Measurements from ENCODE around the gene TNS2.

TNS2 gene

GRCh38 chr12:53067993-53068770, 18.3 kb downstream of the TNS2 start:
- H2BK120ac ChIP-seq (ENCODE audit: low read depth, low read length): no peak overlapping the region
- no peak overlapping the region for H2AFZ ChIP-seq (ENCODE audit: low read length)

GRCh38 chr12:53068811-53069585, 19.1 kb downstream of the TNS2 start:
- Histone ChIP-seq H2BK5ac (ENCODE audit: low read length) (no peak overlapping the region), H3K9me3 (replicated peaks in 1 of 2; ENCODE audit: control insufficient read depth in 2 of 2, insufficient read depth in 1 of 2, low read depth in 1 of 2, low read length in 2 of 2) (no peaks in the 10 kb centered on the region), H2AFZ (ENCODE audit: low read length) (no peak overlapping the region), H3K9ac (ENCODE audit: low read depth, low read length, poor library complexity) (no peak overlapping the region), H4K8ac (ENCODE audit: low read depth, low read length) (no peak overlapping the region), H3K4me2 (ENCODE audit: insufficient read depth, low read length, poor library complexity, severe bottlenecking) (no peak overlapping the region), H2BK15ac (ENCODE audit: low read length) (no peak overlapping the region), H3K79me1 (ENCODE audit: low read depth, low read length) (no peaks in the 10 kb centered on the region), H4K91ac (ENCODE audit: low read depth, low read length, poor library complexity) (no peak overlapping the region), H3K4ac (ENCODE audit: low read length) (no peak overlapping the region), H3K27ac (replicated peaks; ENCODE audit: low read length) (no peak overlapping the region), H3K27me3 (ENCODE audit: control insufficient read depth in 3 of 3, insufficient read depth in 3 of 3, low read depth in 1 of 3, low read length in 3 of 3) (no peaks in the 10 kb centered on the region), H2AK5ac (ENCODE audit: low read depth, low read length) (no peak overlapping the region), H3K14ac (ENCODE audit: low read length) (no peak overlapping the region), H3K36me3 (replicated peaks in 1 of 2; ENCODE audit: control insufficient read depth in 2 of 2, insufficient read depth in 2 of 2, low read length in 2 of 2) (peaks cover 3 to 9% of the 10 kb centered on the region in 2 donors), H3K4me1 (ENCODE audit: control insufficient read depth in 2 of 2, insufficient read depth in 1 of 2, low read depth in 1 of 2, low read length in 2 of 2) (peaks cover 12 to 20% of the 10 kb centered on the region in 2 donors), H3K4me3 (ENCODE audit: low read length in 2 of 2) (no peak overlapping the region), H2BK120ac (ENCODE audit: low read depth, low read length) (no peak overlapping the region), H3K18ac (ENCODE audit: low read length) (no peak overlapping the region), H3K23ac (ENCODE audit: low read depth, low read length, poor library complexity) (peak overlapping the region; percentile 26), H2BK12ac (ENCODE audit: low read length) (no peak overlapping the region)
- no peak for DNase-seq (ENCODE audit: low spot score)
- WGBS, 2 donors (ENCODE audit: extremely low coverage in 2 of 2, insufficient read length in 2 of 2, insufficient replicate concordance in 1 of 2): no CpG with 5 or more reads among the region's 15 CpGs

More at GRCh38 chr12:53067993-53068770, 18.3 kb downstream of the TNS2 start:
- no CpG with 5 or more reads among the region's 13 CpGs for WGBS, 2 donors (ENCODE audit: extremely low coverage in 2 of 2, insufficient read length in 2 of 2, insufficient replicate concordance in 1 of 2)
- H3K4me3 ChIP-seq (ENCODE audit: low read length in 2 of 2): no peak overlapping the region
- no peak overlapping the region for H3K4me2 ChIP-seq (ENCODE audit: insufficient read depth, low read length, poor library complexity, severe bottlenecking)
- H3K4ac ChIP-seq (ENCODE audit: low read length): no peak overlapping the region
- H3K79me1 ChIP-seq (ENCODE audit: low read depth, low read length): no peaks in the 10 kb centered on the region
- H3K9me3 ChIP-seq (replicated peaks in 1 of 2; ENCODE audit: control insufficient read depth in 2 of 2, insufficient read depth in 1 of 2, low read depth in 1 of 2, low read length in 2 of 2): no peaks in the 10 kb centered on the region
- H3K18ac ChIP-seq (ENCODE audit: low read length): no peak overlapping the region
- H2BK12ac ChIP-seq (ENCODE audit: low read length): no peak overlapping the region
- no peaks in the 10 kb centered on the region for H3K27me3 ChIP-seq (ENCODE audit: control insufficient read depth in 3 of 3, insufficient read depth in 3 of 3, low read depth in 1 of 3, low read length in 3 of 3)
- no peak overlapping the region for H3K9ac ChIP-seq (ENCODE audit: low read depth, low read length, poor library complexity)
- no peak overlapping the region for H4K91ac ChIP-seq (ENCODE audit: low read depth, low read length, poor library complexity)
- peaks cover 12 to 18% of the 10 kb centered on the region in 2 donors for H3K4me1 ChIP-seq (ENCODE audit: control insufficient read depth in 2 of 2, insufficient read depth in 1 of 2, low read depth in 1 of 2, low read length in 2 of 2)
- DNase-seq (ENCODE audit: low spot score): no peak
- no peak overlapping the region for H2BK5ac ChIP-seq (ENCODE audit: low read length)
- peak overlapping the region; percentile 11 for H3K14ac ChIP-seq (ENCODE audit: low read length)
- no peak overlapping the region for H2BK15ac ChIP-seq (ENCODE audit: low read length)
- H3K23ac ChIP-seq (ENCODE audit: low read depth, low read length, poor library complexity): no peak overlapping the region
- H3K36me3 ChIP-seq (replicated peaks in 1 of 2; ENCODE audit: control insufficient read depth in 2 of 2, insufficient read depth in 2 of 2, low read length in 2 of 2): peaks cover 3 to 6% of the 10 kb centered on the region in 2 donors
- H3K27ac ChIP-seq (replicated peaks; ENCODE audit: low read length): no peak overlapping the region
- H4K8ac ChIP-seq (ENCODE audit: low read depth, low read length): no peak overlapping the region
- no peak overlapping the region for H2AK5ac ChIP-seq (ENCODE audit: low read depth, low read length)

DNA sequence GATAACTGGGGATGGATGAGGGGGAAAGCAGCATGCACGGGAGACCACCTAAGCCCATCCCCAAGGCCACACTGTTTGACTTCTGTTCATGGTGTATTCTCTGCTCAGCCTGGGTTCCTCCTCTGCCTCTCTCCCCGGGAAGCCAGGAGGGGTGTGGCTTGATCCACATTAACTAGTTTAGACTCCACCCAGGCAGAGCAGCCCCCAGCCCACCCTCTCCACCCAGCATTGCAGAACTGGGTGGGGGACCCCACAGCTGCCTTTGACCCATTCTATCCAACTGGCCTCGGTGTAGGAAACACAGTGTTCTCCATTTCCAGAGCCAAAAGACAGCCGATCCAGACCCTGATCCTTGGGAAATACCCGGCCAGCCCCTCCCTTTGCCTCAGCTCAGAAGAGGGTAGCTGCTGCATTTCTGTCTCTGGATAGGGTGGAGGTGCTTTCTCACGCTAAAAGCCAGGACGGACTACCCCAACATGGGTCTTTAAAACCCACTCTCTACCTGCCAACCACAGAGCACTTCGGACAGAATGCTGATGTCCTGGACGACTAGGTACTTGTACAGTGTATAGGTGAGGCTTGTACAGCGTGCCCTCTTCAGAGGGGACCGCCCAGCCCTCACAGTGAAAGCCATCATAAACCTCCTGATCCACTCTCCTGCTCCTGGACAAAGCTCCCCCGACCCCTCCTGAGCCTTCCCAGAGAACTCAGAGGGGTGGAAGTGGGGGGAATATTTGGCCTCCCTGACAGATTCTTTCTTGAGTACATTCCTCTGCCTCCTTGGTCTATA, 20.0 kb downstream of the TNS2 start:
- Histone ChIP-seq H3K23ac (ENCODE audit: low read depth, low read length, poor library complexity) (peak overlapping the region; percentile 26), H3K4ac (ENCODE audit: low read length) (no peak overlapping the region), H3K9me3 (replicated peaks in 1 of 2; ENCODE audit: control insufficient read depth in 2 of 2, insufficient read depth in 1 of 2, low read depth in 1 of 2, low read length in 2 of 2) (no peaks in the 10 kb centered on the region), H3K79me1 (ENCODE audit: low read depth, low read length) (no peaks in the 10 kb centered on the region), H3K4me2 (ENCODE audit: insufficient read depth, low read length, poor library complexity, severe bottlenecking) (no peak overlapping the region), H2AK5ac (ENCODE audit: low read depth, low read length) (no peak overlapping the region), H3K9ac (ENCODE audit: low read depth, low read length, poor library complexity) (no peak overlapping the region), H2BK12ac (ENCODE audit: low read length) (no peak overlapping the region), H3K4me1 (ENCODE audit: control insufficient read depth in 2 of 2, insufficient read depth in 1 of 2, low read depth in 1 of 2, low read length in 2 of 2) (peaks cover 12 to 20% of the 10 kb centered on the region in 2 donors), H2BK5ac (ENCODE audit: low read length) (no peak overlapping the region), H3K18ac (ENCODE audit: low read length) (no peak overlapping the region), H3K27ac (replicated peaks; ENCODE audit: low read length) (no peak overlapping the region), H2AFZ (ENCODE audit: low read length) (no peak overlapping the region), H2BK120ac (ENCODE audit: low read depth, low read length) (no peak overlapping the region), H3K14ac (ENCODE audit: low read length) (no peak overlapping the region), H3K27me3 (ENCODE audit: control insufficient read depth in 3 of 3, insufficient read depth in 3 of 3, low read depth in 1 of 3, low read length in 3 of 3) (no peaks in the 10 kb centered on the region), H2BK15ac (ENCODE audit: low read length) (no peak overlapping the region), H4K91ac (ENCODE audit: low read depth, low read length, poor library complexity) (no peak overlapping the region), H4K8ac (ENCODE audit: low read depth, low read length) (no peak overlapping the region), H3K4me3 (ENCODE audit: low read length in 2 of 2) (no peak overlapping the region), H3K36me3 (replicated peaks in 1 of 2; ENCODE audit: control insufficient read depth in 2 of 2, insufficient read depth in 2 of 2, low read length in 2 of 2) (peaks cover 3 to 13% of the 10 kb centered on the region in 2 donors)
- no peak for DNase-seq (ENCODE audit: low spot score)
- no CpG with 5 or more reads among the region's 12 CpGs for WGBS, 2 donors (ENCODE audit: extremely low coverage in 2 of 2, insufficient read length in 2 of 2, insufficient replicate concordance in 1 of 2)
